ENCODE data around the gene POLRMT. TPM values are rescaled to one million over a fixed set of nuclear protein-coding genes. Genes with fewer than 3 reads are reported as not detected.

POLRMT gene
- total RNA-seq, 1 experiment from 2014 or later = 40.9 TPM

DNA sequence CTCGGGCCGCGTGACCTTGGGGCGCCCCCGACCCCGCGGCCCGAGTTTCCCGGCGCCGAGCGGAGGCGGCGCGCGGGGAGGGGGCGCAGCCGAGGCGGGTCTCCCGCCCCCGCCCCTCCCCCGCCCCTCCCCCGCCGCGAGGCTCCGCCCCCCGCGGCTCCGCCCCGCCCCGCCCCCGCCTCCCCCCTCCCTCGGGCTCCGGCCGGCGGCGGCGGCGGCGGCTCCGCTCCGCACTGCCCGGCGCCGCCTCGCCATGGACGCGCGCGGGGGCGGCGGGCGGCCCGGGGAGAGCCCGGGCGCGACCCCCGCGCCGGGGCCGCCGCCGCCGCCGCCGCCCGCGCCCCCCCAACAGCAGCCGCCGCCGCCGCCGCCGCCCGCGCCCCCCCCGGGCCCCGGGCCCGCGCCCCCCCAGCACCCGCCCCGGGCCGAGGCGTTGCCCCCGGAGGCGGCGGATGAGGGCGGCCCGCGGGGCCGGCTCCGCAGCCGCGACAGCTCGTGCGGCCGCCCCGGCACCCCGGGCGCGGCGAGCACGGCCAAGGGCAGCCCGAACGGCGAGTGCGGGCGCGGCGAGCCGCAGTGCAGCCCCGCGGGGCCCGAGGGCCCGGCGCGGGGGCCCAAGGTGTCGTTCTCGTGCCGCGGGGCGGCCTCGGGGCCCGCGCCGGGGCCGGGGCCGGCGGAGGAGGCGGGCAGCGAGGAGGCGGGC, 43.5 kb downstream of the POLRMT start, which contains the start of gene HCN2:
Gene HCN2, plus strand, starts transcription at position 189 of the 703 bp plus-strand sequence. Its CDS starts 65 bp downstream, at position 254.
- no peaks in the 10 kb centered on the region for H3K27me3 Mint-ChIP-seq (ENCODE audit: insufficient read depth, unreplicated experiment)
- H3K27ac Mint-ChIP-seq (ENCODE audit: low read depth, unreplicated experiment) = no peak within 1 kb of the TSS
- H3K4me3 Mint-ChIP-seq (ENCODE audit: unreplicated experiment) = peak within 1 kb of the TSS; percentile 28

DNA sequence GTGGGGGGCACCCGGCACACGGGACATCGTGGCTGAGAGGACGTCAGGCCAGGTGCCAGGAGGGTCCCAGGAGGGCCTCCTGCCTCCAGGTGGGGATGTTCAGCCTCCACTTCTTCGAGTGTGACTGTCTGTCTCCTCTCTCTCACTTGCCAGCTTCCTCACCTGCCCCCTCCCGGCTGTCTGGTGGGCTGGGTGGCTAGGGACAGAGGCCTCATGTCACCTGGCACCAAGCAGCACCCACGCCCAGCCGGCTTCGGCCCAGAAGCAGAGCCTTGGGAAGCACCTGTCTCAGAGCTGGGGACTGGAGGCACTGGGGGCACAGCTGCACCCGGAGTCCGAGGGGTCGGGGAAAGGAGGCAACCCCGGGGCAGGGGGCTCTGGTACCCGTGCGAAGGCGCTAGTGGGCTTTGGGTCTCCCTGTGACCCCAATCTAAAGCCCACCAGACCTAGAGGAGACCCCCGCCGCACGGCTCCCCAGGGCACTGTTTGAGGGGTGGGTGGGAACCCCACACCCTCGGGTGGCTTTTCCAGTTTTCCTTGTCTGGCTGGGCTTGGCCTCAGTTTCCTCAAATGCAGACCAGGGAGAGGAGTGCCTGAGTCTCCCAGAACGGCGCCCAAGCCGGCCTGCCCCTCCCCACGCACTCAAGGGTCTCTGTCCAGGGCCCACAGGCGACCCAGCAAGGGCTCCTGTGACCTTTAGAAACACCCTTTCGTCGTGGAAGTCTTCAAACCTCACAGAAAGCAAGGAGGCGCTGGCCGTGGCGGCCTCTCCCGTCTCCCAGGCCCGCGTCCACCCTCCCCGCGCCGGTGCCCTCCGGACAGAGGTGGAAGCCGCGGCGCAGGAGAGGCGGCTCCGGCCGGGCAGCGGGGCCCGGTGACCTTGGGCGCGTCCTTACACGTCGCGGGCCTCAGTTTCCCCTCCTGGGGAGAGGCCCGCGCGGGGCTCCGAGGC, 44.3 kb downstream of the POLRMT start:
- Mint-ChIP-seq H3K27me3 (ENCODE audit: insufficient read depth, unreplicated experiment) (no peaks in the 10 kb centered on the region), H3K27ac (ENCODE audit: low read depth, unreplicated experiment) (no peak overlapping the region), H3K4me1 (ENCODE audit: insufficient read depth, unreplicated experiment) (no peaks in the 10 kb centered on the region), H3K36me3 (ENCODE audit: insufficient read depth, unreplicated experiment) (no peaks in the 10 kb centered on the region), H3K9me3 (ENCODE audit: unreplicated experiment) (no peaks in the 10 kb centered on the region), H3K4me3 (ENCODE audit: unreplicated experiment) (peak overlapping the region; percentile 28)
- intact Hi-C loops (cut with micrococcal nuclease) = loop anchor here (2.0 to 5.0 kb wide), 3 partner anchors 44 to 143 kb away; partner anchors contain the start of genes POLRMT and RNF126
- ChIA-PET POLR2A (interaction anchor here (1.2 to 3.6 kb wide), 4 partner anchors 13 to 72 kb away, joined by 4 to 17 read pairs (median 6); partner anchors contain the start of genes BSG and CDC34), CTCF (interaction anchor here (0.6 kb wide), 1 partner anchor 172 kb away, joined by 3 read pairs; no protein-coding TSS in a partner anchor)
- no TSS peak for BruUV-seq (replicated peaks)
- no peak for DNase-seq (ENCODE audit: unreplicated experiment)
- TF ChIP-seq, protein P1, sequence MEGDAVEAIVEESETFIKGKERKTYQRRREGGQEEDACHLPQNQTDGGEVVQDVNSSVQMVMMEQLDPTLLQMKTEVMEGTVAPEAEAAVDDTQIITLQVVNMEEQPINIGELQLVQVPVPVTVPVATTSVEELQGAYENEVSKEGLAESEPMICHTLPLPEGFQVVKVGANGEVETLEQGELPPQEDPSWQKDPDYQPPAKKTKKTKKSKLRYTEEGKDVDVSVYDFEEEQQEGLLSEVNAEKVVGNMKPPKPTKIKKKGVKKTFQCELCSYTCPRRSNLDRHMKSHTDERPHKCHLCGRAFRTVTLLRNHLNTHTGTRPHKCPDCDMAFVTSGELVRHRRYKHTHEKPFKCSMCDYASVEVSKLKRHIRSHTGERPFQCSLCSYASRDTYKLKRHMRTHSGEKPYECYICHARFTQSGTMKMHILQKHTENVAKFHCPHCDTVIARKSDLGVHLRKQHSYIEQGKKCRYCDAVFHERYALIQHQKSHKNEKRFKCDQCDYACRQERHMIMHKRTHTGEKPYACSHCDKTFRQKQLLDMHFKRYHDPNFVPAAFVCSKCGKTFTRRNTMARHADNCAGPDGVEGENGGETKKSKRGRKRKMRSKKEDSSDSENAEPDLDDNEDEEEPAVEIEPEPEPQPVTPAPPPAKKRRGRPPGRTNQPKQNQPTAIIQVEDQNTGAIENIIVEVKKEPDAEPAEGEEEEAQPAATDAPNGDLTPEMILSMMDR (IDR thresholded peaks at IDR 0.05; ENCODE audit: unreplicated experiment) = no peak

More for the DNA sequence above, 43.5 kb downstream of the POLRMT start, which contains the start of gene HCN2:
- BruUV-seq (replicated peaks) = no TSS peak
- TF ChIP-seq, protein P1 (IDR thresholded peaks at IDR 0.05; ENCODE audit: unreplicated experiment) = no peak
- Mint-ChIP-seq H3K9me3 (ENCODE audit: unreplicated experiment) (no peaks in the 10 kb centered on the region), H3K36me3 (ENCODE audit: insufficient read depth, unreplicated experiment) (no peaks in the 10 kb centered on the region), H3K4me1 (ENCODE audit: insufficient read depth, unreplicated experiment) (no peaks in the 10 kb centered on the region)
- intact Hi-C loops (cut with micrococcal nuclease) = loop anchor here (2.0 to 5.0 kb wide), 3 partner anchors 43 to 142 kb away; partner anchors contain the start of genes POLRMT and RNF126
- no peak for DNase-seq (ENCODE audit: unreplicated experiment)
- POLR2A ChIA-PET = interaction anchor here (0.7 to 0.9 kb wide), 2 partner anchors 14 to 87 kb away, joined by 3 read pairs; no protein-coding TSS in a partner anchor
- CTCF ChIA-PET = no interaction called here

DNA sequence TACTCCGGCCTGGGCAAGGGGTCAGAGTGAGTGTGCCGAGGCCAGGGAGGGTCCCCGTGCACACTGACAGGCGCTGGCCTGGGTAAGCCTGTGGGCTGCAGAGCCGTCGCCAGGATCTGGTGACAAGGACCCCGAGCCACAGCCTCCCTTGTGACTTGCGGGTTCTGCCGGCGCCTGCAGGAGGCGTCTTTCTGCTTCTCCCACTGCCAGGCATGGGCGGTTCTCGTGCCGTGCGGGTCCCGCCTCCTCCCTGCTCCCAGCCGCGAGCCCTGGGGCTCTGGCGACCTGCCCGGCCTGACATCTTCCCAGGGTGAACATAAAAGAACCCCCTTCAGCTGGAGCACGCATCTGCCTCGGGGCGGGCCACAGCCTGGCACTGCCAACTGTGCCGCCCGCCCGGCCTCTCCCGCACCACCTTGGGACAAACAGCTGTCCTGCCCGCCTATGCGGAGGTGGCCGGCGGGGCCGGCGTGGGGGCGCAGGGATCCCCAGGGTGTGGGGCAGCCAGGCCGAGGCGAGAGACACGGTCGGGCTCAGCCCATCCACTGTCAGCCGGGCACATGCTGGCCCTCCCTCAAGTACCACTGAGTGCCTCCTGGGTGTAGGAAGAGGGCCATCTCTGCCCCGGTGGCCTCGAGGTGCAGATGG, 45.1 kb downstream of the POLRMT start:
- ChIA-PET CTCF (interaction anchor here (1.1 kb wide), 1 partner anchor 12 kb away, joined by 7 read pairs; no protein-coding TSS in a partner anchor), POLR2A (interaction anchor here (0.7 to 3.6 kb wide), 5 partner anchors 12 to 92 kb away, joined by 3 to 17 read pairs (median 5); partner anchors contain the start of genes BSG and CDC34)
- Mint-ChIP-seq H3K27ac (ENCODE audit: low read depth, unreplicated experiment) (no peak overlapping the region), H3K4me1 (ENCODE audit: insufficient read depth, unreplicated experiment) (no peaks in the 10 kb centered on the region), H3K36me3 (ENCODE audit: insufficient read depth, unreplicated experiment) (peaks cover 2% of the 10 kb centered on the region), H3K4me3 (ENCODE audit: unreplicated experiment) (no peak overlapping the region), H3K9me3 (ENCODE audit: unreplicated experiment) (no peaks in the 10 kb centered on the region), H3K27me3 (ENCODE audit: insufficient read depth, unreplicated experiment) (no peaks in the 10 kb centered on the region)
- TF ChIP-seq, protein P1 (IDR thresholded peaks at IDR 0.05; ENCODE audit: unreplicated experiment) = peak; percentile 67
- peak; percentile 94 for DNase-seq (ENCODE audit: unreplicated experiment)
- intact Hi-C loops (cut with micrococcal nuclease) = loop anchor here (2.0 to 5.0 kb wide), 3 partner anchors 45 to 144 kb away; partner anchors contain the start of genes POLRMT and RNF126
- BruUV-seq (replicated peaks) = no TSS peak
